Stimulated activated CD8-positive, alpha-beta memory T cell treated with anti-CD3 and anti-CD28 coated beads, Interleukin-12 subunit alpha, Interleukin-12 subunit beta, amount 100 ng/mL, for 4 hours (primary cell): ENCODE data around the gene A1CF.
"Not testable (repeated sequence)": the region's sequence is repeated elsewhere in the genome, so short reads cannot be mapped to it uniquely, and the experiment has no call there.

Experiments
- DNase-seq: peaks from one replicate; pipeline ENCODE4 v3.0.0-alpha.2; 2020; ENCODE audit warnings: low read depth

The A1CF gene, protein sequence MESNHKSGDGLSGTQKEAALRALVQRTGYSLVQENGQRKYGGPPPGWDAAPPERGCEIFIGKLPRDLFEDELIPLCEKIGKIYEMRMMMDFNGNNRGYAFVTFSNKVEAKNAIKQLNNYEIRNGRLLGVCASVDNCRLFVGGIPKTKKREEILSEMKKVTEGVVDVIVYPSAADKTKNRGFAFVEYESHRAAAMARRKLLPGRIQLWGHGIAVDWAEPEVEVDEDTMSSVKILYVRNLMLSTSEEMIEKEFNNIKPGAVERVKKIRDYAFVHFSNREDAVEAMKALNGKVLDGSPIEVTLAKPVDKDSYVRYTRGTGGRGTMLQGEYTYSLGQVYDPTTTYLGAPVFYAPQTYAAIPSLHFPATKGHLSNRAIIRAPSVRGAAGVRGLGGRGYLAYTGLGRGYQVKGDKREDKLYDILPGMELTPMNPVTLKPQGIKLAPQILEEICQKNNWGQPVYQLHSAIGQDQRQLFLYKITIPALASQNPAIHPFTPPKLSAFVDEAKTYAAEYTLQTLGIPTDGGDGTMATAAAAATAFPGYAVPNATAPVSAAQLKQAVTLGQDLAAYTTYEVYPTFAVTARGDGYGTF

DNA sequence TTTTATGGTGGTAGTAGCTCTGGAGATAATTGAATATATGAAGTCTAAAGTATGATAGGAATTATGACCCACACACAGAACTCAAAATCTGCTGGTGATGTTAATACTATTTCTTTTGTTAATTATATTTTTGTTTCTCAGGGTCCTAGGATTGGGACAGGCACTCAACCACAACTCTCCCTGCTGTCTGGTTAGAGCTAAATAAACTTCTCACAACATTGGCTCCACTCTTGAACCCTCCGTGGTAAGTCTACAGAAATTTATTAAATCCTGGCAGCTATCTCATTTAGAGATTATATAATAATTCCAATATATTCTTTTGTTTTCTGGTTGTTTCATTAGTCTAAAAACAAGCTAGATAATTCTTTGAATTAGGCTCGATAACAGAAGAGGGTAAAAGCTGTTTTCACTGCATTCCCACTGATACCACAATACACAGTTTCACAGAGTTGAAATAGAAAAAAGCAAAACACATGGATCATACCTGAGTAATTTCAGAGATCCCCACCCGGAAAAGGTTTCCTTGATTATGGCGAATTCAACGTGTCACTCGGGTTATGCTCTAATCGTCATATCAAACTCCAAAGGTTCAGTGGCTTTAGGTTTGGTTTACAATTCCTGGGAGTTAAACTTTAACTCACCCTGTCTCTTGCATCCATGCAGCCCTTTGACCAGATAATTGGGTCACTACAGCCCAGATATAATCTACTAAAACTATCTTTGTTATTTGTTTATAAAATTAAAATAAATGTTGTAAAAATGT, at the start of gene A1CF:
TSS of gene A1CF (minus strand) at position 531 of the 763 bp plus-strand sequence. CDS start 25,687 bp downstream, outside the sequence.
- DNase-seq: no peak

DNA sequence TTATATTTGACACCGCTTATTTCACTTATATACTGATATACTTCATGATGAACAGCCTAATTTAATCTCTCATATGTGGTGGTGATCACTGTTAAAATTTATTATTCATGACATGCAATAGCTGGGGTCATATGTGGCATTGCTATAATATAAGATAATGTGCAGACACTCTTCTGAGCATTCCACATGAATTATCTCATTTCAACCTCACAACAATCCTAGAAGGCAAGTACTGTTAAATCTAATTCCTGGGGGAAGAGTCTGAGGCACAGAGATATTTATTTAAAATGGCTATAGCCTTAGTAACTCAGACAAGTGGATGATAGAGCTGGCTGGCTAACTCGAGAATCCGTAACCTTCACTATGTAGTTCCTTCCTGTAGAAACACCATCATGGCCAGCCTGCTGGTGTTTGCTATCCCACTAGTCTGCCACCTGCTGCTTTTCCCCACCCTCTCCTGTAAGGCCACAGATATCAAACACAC, 46.6 kb upstream of the A1CF start:
- DNase-seq: no peak

DNA sequence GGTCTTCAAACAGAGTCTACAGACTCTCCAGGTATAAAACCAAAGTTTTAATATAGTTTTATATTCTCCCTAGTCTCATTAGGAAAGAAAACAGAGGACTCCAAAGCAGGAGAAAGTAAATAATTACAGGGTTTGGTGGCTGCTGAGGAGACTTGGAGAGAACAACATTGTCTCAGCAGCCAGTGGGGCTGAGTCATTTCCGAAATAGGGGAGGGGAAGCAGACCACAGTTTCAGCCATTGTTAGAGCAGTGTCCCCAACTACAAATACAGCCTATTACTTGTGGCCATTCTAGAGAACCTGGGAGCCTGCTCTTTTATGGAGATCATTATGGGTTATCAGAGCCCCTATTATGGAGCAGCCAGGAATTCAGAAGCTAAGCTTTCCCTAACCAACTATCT, 44.2 kb upstream of the A1CF start:
- no peak for DNase-seq

DNA sequence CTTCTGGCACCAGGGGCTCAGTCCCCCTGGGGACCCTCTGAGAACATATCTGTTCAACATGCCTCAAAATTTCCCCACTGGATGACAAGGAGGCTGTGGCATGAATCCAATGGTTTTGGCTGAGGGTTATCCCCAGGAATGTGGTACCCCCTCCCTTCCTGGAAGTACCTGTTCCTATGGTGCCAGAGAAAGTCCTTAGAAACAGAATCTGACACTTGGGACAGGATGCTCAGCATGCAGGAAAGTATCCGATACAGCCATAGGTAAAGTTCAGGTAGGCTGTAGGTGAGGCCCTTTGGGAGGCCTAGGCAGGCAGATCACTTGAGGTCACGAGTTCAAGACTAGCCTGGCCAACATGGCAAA, 42.7 kb upstream of the A1CF start:
- no peak for DNase-seq

DNA sequence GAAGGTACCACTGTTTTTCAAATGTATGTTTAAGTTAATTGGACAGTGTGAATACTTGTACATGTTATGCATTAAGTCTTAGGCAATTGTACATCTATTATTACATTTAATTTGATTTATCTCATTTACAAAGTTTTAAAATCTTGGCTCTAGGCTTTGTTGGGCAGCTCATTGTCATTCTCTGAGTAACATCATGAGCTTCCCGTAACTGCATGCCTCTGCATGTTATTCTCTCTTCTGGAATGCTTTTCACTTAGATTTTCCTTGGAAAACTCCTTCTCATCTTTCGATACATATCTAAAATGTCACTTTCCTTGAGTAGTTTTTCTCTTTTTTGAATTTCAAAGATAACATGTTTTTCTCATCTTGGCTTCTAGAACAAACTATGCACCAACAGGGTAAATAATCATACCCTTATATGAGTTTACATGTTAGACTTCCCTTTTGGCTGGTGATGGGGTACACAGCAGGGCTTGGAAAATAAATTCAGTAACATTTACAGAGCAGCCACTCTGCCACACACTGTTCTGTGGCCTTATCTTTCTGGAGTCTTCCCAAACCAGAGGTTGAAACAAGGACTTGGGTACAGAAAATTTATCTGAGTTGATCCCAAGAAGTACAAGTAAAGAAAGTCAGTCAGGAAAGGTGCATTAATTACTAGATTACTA, 42.2 kb upstream of the A1CF start:
- no peak for DNase-seq

DNA sequence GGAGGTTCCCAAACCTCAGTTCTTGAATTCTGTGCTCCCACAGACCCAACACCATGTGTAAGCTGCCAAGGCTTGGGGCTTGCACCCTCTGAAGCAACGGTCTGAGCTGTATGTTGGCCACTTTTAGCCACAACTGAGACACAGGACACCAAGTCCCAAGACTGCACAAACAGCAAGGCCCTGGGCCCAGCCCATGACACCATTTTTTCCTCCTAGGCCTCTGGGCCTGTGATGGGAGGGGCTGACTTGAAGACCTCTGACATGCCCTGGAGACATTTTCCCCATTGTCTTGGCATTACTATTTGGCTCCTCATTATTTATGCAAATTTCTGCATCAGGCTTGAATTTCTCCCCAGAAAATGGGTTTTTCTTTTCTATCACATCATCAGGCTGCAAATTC, 38.0 kb upstream of the A1CF start:
- not testable (repeated sequence) for DNase-seq

DNA sequence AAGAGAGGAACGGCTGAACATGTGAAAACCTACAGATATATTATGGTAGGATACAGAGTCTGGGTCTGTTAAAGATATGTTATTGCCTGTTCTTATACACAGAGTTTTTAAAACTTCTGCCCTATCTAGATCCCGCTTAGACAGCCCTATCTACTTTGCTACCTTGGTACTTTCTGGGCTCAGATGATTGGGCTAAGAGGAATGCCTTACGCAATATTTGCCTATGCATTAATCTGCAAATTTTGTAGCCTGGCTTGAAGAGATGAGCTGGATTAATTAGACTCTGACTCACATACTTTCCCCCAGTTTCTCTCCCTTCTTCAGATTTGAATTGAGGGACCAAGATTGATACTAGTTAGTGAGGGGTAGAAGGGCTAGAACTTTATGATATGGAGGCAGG, 33.6 kb upstream of the A1CF start:
- no peak for DNase-seq

DNA sequence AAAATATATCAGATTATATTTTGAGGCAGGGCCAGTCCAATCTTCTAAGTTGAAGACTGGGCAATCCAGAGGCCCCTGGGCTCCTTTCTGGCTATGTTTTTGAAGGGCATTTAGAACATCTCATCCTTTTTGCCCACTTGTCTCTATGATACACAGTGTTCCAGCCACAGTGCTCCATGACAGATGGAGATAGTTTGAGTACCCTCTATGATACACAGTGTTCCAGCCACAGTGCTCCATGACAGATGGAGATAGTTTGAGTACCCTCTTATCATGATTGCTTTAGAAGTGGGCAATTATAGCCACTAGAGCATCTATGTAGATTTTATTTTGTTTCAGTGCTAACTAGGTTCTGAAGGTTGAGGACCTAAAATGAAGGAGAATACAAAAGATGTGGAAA, 33.1 kb upstream of the A1CF start:
- DNase-seq: no peak

DNA sequence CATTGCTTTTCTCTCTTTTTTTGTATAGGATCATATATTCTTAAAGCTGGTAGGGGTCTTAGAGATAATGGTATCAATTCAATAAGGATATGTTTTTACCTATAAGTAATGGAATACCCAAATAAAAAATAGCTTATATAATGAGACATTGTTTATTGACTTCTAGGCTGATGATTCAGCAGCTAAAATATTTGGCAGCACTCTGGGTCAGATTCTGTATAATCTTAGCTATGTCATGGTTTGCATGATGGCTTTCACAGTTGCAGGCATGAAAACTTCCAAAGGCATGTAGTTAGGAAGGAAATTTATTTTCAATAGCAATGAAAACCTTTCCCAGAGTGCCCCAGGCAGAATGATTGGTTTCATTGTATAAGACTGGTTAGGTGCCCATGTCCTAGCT, 32.1 kb upstream of the A1CF start:
- DNase-seq: no peak

DNA sequence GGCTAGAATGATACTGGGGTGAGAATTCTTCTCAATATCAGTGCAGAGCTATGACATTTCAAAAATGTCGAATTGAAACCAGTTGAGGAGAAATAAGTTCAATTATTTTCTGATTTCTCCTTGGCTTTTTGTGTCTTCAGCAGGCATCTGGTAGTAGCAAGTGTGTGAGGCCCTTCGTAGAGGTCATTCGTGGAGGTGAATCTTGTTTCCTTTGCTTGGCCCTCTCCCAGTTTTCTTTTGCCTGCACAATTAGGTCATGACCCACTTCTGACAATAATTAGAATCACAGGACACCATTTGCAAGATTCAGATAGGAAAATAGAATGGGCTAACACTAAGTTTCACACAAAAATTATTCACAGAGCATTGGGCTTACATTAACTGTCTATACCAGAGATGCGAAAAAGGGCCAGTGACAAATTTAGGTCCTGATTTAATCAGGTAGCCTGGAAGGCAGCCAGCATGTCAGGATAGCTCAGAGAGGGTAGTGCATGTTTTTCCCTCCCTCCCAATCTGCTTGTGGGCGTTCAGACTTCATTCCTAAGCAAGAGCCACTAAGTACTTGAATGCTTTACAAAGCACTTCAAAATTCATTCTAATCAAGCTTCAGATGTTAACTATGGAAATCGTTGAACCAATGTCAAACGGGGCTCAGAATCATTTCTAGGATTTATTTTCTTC, 24.0 kb upstream of the A1CF start:
- no peak for DNase-seq

DNA sequence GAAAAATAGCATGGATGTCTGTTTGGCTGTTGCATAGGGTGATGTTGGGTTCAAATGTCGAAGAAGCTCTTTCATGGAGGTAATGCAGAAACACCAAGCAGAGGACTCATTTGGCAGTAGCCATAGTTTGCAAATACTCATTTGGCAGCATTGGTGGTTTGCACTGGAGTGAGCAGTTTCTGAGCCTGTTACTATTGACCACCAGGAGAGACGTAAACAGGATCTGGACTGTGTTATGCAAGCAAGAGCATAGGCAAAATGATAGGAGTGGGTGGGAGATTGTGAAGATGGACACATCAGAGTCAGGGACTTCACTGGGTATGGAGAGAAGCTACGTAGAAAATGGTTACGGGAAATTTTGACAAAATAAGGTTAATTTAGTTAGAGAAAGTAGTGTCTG, 22.9 kb upstream of the A1CF start:
- DNase-seq: no peak

DNA sequence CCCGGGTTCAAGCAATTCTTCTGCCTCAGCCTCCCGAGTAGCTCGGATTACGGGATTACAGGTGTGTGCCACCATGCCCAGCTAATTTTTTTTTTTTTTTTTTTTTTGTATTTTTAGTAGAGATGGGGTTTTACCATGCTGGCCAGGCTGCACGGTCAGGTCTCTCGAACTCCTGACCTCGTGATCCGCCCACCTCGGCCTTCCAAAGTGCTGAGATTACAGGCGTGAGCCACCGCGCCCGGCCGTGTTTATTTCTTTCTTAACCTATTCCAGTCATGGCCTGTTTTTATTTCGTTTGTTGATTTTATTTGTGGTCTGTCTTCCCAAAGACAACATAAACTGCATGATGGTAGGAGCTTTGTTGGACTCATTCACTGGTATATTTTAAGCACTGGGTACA, 20.4 kb upstream of the A1CF start:
- DNase-seq: not testable (repeated sequence)

DNA sequence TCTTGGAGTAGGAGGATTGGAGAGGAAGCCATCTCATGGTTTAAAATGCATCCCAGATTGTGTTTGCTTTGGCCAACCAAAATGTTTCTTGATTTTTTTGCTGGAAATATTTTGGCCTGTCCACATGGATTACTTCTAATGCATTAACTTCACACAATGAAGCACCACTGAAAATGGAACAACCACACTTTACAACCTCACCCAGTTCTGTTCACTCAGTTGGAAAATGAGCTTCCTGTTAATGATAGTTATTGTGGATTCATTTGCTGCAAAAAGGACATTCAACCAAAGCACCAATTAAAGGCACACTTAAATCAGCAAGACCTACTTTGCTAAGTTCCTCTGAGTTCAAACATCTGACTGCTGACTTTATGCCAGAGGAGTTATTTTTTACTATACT, 11.3 kb upstream of the A1CF start:
- no peak for DNase-seq

DNA sequence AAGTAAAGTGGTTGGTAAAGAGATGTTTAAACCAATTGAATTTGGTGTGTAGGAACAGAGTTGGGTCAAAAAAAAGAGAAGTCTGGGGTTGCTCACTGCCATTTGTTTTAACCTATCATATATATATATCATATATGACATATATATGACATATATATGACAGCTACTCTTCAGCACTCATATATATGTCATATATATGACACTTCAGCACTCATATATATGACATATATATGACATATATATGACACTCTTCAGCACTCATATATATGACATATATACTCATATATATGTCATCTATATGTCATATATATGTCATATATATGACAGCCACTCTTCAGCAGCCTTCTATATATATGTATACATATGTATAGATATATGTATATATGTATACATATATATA, 8.9 kb upstream of the A1CF start:
- DNase-seq: no peak

DNA sequence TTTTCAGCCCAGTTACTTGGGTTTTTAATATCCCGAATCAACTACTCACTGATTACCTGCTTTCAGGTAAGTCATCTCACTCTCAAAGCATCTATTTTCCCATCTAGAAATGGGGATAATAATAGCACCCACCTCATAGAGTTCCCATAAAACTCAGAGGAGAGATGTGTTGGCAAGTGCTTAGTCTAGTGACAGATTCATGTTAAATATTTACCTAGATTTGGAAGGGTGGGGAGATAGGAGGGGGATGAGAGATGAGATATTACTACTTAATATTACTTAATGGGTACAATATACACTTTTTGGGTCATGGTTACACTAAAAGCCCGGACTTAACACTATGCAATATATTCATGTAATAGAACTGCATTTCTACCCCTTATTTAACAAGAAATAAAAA, 7.0 kb upstream of the A1CF start:
- DNase-seq: no peak

DNA sequence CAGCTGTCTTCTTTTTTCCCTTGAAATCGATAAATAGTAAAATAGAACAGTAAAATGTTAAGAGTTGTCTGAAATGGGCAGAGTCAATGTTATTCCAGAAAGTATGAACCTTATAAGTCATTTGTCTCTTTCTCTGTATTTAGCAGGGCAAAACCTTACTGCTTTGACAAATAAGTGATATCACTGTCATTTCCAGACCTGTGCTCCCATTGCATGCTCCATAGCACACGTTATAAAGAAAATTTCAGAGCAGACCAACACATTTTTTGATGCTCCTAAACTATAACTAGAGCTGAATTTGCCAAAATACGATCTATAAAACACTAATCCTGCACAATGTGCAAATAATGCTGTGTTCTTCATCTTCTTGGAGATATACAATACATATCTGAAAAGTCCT, 1.1 kb downstream of the A1CF start:
- DNase-seq: no peak

DNA sequence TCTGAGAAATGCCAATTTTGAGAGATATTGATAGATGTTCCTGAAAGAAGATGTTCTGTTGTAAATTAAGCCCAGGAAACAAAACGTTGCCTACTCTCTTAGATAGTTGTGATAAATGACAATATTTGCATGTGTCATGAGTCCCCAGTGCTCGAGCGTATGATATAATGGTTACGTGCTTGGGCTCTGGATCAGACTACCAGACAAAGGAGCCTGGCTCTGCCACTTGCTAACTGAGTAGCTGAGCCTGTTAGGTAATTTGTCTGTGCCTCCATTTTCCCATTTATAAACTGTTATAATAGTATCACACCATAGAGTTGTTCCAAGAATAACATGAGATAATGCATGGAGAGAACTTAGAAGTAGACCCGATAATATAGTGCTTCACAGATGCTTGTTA, 1.8 kb downstream of the A1CF start:
- no peak for DNase-seq

DNA sequence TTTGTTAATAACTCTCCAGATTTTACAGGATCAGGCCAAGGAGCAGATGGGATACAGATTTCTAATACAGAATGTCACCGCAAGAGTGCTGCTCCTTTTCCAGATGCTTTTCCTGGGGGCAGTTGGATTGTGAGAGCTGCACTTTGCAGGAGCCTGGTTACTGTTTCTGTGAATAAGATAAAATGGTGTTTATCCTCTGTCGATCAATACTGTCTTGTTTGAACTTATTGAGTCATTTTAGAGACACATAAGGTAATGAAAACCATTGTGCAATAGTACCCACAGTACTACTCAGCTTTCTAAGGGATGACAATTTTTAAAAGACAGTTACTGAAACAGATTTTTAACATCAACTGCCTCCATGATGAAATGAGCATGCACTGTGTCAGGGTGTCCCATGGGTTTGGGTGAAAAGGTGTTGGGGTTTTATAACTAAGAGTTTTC, 2.9 kb downstream of the A1CF start:
- DNase-seq: no peak

DNA sequence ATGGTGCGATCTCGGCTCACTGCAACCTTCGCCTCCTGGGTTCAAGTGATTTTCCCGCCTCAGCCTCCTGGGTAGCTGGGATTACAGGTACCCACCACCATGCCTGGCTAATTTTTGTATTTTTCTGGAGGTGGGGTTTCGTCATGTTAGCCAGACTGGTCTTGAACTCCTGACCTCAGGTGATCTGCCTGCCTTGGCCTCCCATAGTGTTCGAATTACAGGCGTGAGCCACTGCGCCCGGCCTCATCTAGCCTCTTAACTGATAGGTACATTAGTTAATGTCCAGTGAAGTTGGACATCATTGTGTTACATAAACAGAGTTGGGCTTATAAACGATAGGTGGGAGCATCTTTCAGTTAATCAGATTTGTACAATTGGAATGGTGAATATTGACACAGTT, 4.4 kb downstream of the A1CF start:
- DNase-seq: not testable (repeated sequence)

DNA sequence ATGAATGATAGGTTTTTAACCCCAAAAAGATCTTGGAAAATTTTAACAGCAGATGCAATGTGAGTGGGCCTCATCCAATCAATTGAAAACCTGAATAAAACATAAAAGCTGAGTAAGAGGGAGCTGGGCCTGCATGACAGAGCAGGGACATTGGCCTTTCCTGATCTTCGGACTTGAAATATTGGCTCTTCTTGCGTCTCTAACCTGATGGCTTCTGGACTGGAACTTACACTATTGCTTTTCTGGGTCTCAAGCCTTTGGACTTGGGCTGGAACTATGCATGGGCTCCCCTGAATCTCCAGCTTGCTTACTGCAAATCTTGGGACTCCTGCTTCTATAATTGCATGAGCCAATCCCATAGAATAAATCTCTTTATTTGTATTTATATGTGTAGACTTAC, 9.0 kb downstream of the A1CF start:
- no peak for DNase-seq

DNA sequence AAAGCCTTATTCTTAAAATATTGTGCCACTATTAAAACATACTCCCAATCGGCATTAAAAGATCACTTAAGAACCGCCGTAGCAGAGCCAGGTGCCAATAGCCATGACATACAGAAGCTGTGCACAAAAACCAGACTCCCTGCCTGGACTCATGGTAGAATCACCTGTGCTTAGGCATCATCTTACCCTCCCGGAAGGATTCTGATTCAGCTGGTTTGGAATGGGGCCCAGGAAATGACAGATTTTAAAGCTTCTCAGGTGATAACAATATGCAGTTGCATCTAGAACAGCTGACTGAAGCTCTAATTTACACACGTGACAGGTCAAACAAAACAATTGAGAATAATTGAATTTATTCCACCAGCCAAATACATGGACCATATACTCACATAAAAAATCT, 10.7 kb downstream of the A1CF start:
- DNase-seq: no peak

DNA sequence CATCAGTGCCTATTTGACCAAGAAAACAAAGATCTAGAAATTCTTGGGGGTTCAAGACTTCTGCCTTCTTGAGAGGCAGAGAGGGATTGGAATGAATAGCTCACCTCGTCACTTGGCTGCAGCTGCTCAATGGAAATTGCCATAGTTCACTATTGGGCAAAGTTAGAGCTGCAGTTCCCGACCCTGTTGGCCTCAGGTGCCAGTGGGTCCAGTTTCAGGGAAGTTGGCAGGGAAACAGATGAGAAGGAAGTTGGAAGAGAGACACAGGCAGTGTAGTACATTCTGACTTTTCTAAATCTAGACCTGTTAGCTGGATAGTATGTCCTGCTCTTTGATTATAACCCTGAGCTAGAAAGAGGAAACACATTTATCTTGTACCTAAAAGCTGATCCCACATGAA, 19.1 kb downstream of the A1CF start:
- DNase-seq: no peak
